ENCODE results near the gene RAB39A. TPM values are rescaled to one million over a fixed set of nuclear protein-coding genes. Genes with fewer than 3 reads are reported as not detected.

The RAB39A gene
- total RNA-seq, 1 donor from 2014 or later, result 1.7 TPM

- no peak for DNase-seq (ENCODE audit: extremely low spot score in 2 of 2)
- no peak overlapping the region for H3K4me3 ChIP-seq
- peaks cover 8% of the 10 kb centered on the region for H3K4me1 ChIP-seq
- intact Hi-C loops (cut with DNase I), result no loop called here
- H3K9me3 ChIP-seq, result no peaks in the 10 kb centered on the region
- no peak for TF ChIP-seq POLR2AphosphoS5 (IDR thresholded peaks at IDR 0.05; ENCODE audit: insufficient read depth in 1 of 2, low read depth in 1 of 2)
- no peaks in the 10 kb centered on the region for H3K27me3 ChIP-seq
- H3K36me3 ChIP-seq, result no peaks in the 10 kb centered on the region
- no peak overlapping the region for H3K27ac ChIP-seq
These were observed 33.9 kb downstream of the RAB39A start for GRCh38 chr11:107962181-107962580.

GRCh38 chr11:107963091-107963490, 34.8 kb downstream of the RAB39A start:
- intact Hi-C loops (cut with DNase I), result no loop called here
- TF ChIP-seq CTCF (IDR thresholded peaks at IDR 0.05), result no peak
- no peak for TF ChIP-seq POLR2AphosphoS5 (IDR thresholded peaks at IDR 0.05; ENCODE audit: insufficient read depth in 1 of 2, low read depth in 1 of 2)
- no peak for TF ChIP-seq POLR2A (IDR thresholded peaks at IDR 0.05)
- H3K27me3 ChIP-seq, result no peaks in the 10 kb centered on the region
- no peaks in the 10 kb centered on the region for H3K36me3 ChIP-seq
- H3K4me1 ChIP-seq, result no peaks in the 10 kb centered on the region
- H3K27ac ChIP-seq, result no peak overlapping the region
- H3K9me3 ChIP-seq, result no peaks in the 10 kb centered on the region
- no peak overlapping the region for H3K4me3 ChIP-seq
- DNase-seq (ENCODE audit: extremely low spot score in 2 of 2), result no peak

GRCh38 chr11:107969219-107969618, 41.0 kb downstream of the RAB39A start:
- H3K27ac ChIP-seq, result no peak overlapping the region
- no peak for TF ChIP-seq POLR2A (IDR thresholded peaks at IDR 0.05)
- no peak for TF ChIP-seq CTCF (IDR thresholded peaks at IDR 0.05)
- H3K4me1 ChIP-seq, result no peaks in the 10 kb centered on the region
- H3K36me3 ChIP-seq, result no peaks in the 10 kb centered on the region
- no peak overlapping the region for H3K4me3 ChIP-seq
- intact Hi-C loops (cut with DNase I), result no loop called here
- H3K9me3 ChIP-seq, result no peaks in the 10 kb centered on the region
- no peak for DNase-seq (ENCODE audit: extremely low spot score in 2 of 2)
- H3K27me3 ChIP-seq, result no peaks in the 10 kb centered on the region

GRCh38 chr11:107970049-107970448, 41.8 kb downstream of the RAB39A start:
- H3K4me3 ChIP-seq, result no peak overlapping the region
- DNase-seq (ENCODE audit: extremely low spot score in 2 of 2), result no peak
- no peaks in the 10 kb centered on the region for H3K9me3 ChIP-seq
- H3K36me3 ChIP-seq, result no peaks in the 10 kb centered on the region
- no peak for TF ChIP-seq CTCF (IDR thresholded peaks at IDR 0.05)
- no peak for TF ChIP-seq POLR2A (IDR thresholded peaks at IDR 0.05)
- no peak for TF ChIP-seq POLR2AphosphoS5 (IDR thresholded peaks at IDR 0.05; ENCODE audit: insufficient read depth in 1 of 2, low read depth in 1 of 2)
- no peak overlapping the region for H3K27ac ChIP-seq
- no peaks in the 10 kb centered on the region for H3K4me1 ChIP-seq
- H3K27me3 ChIP-seq, result no peaks in the 10 kb centered on the region
- intact Hi-C loops (cut with DNase I), result no loop called here

- no peak for TF ChIP-seq POLR2AphosphoS5 (IDR thresholded peaks at IDR 0.05; ENCODE audit: insufficient read depth in 1 of 2, low read depth in 1 of 2)
- TF ChIP-seq CTCF (IDR thresholded peaks at IDR 0.05), result no peak
- no peak for TF ChIP-seq POLR2A (IDR thresholded peaks at IDR 0.05)
- intact Hi-C loops (cut with DNase I), result no loop called here
- H3K4me3 ChIP-seq, result no peak overlapping the region
- no peaks in the 10 kb centered on the region for H3K27me3 ChIP-seq
- no peaks in the 10 kb centered on the region for H3K9me3 ChIP-seq
- H3K4me1 ChIP-seq, result no peaks in the 10 kb centered on the region
- H3K27ac ChIP-seq, result no peak overlapping the region
- H3K36me3 ChIP-seq, result no peaks in the 10 kb centered on the region
- no peak for DNase-seq (ENCODE audit: extremely low spot score in 2 of 2)
These were observed 45.4 kb downstream of the RAB39A start for GRCh38 chr11:107973641-107974040.
